SK-N-SH (cell line): ENCODE data around the gene PLEKHD1. TPM values are rescaled to one million over a fixed set of nuclear protein-coding genes. Genes with fewer than 3 reads are reported as not detected.

ENCODE experiments used
- CTCF ChIA-PET: fragments of 300-600, 350-600 bp; formaldehyde crosslinking; extraction: SDS; loops from one replicate; lab custom pipeline; 2021; lab: Yijun Ruan, JAX
- POLR2A ChIA-PET: fragments of 350-600 bp; sonication (Branson Sonifier 250); formaldehyde crosslinking; extraction: SDS; loops from one replicate; lab custom pipeline; 2020; ENCODE audit warnings: antibody characterized with exemption, inconsistent platforms; lab: Yijun Ruan, JAX
- DNase-seq: peaks from one replicate; pipeline ENCODE4 v3.0.0; 2012
- H2AFZ ChIP-seq: fragments of 200-600 bp; sonication (generic); 2 replicates; pipeline ENCODE4 v1.8.1; 2016; ENCODE audit warnings: antibody characterized with exemption, mild to moderate bottlenecking, low read depth
- H3F3A ChIP-seq: fragments of 200-600 bp; sonication (generic); replicated peaks from 2 replicates; pipeline ENCODE3; 2016; ENCODE audit warnings: antibody characterized with exemption, mild to moderate bottlenecking; ENCODE audit not compliant: insufficient read depth
- H3K27ac ChIP-seq, 2 experiments: fragments of 200-500 bp in 1 of 2; fragments of 200-600 bp in 1 of 2; sonication (Bioruptor generic) in 1 of 2; sonication (generic), shearing (Covaris generic) in 1 of 2; 2 replicates each; pipeline versions ENCODE4 v1.5.1 to v1.6.1; 2014 to 2016; ENCODE audit warnings: low read depth in 2 of 2, inconsistent platforms in 1 of 2, low read length in 1 of 2, mild to moderate bottlenecking in 1 of 2, mixed read lengths in 1 of 2
- H3K27me3 ChIP-seq: fragments of 200-600 bp; sonication (generic), shearing (Covaris generic); 2 replicates; pipeline ENCODE4 v1.6.1; 2016; ENCODE audit warnings: mixed run types; ENCODE audit not compliant: insufficient read depth
- H3K36me3 ChIP-seq, 2 experiments: fragments of 200-500 bp in 1 of 2; fragments of 200-600 bp in 1 of 2; sonication (Bioruptor generic) in 1 of 2; sonication (generic) in 1 of 2; replicated peaks in 1 of 2; 2 replicates each; pipeline versions ENCODE3 to v1.5.1; 2014 to 2016; ENCODE audit warnings: low read length in 1 of 2, mild to moderate bottlenecking in 1 of 2; ENCODE audit not compliant: insufficient read depth in 2 of 2, control insufficient read depth in 1 of 2
- H3K4me1 ChIP-seq, 2 experiments: fragments of 200-500 bp in 1 of 2; fragments of 200-600 bp in 1 of 2; sonication (Bioruptor generic) in 1 of 2; sonication (generic), shearing (Covaris generic) in 1 of 2; 2 replicates each; pipeline versions ENCODE4 v1.5.1 to v1.6.1; 2014 to 2016; ENCODE audit warnings: low read depth in 1 of 2, low read length in 1 of 2, mixed run types in 1 of 2; ENCODE audit not compliant: insufficient read depth in 2 of 2, control insufficient read depth in 1 of 2
- H3K4me2 ChIP-seq: fragments of 200-600 bp; sonication (generic), shearing (Covaris generic); 2 replicates; pipeline ENCODE4 v1.6.1; 2017; ENCODE audit warnings: mixed run types
- H3K4me3 ChIP-seq, 2 experiments: fragments of 200-500 bp in 1 of 2; fragments of 200-600 bp in 1 of 2; sonication (Bioruptor generic) in 1 of 2; sonication (generic), shearing (Covaris generic) in 1 of 2; 2 replicates each; pipeline versions ENCODE4 v1.5.1 to v1.8.1; 2014 to 2016; ENCODE audit warnings: low read depth in 2 of 2, inconsistent platforms in 1 of 2, low read length in 1 of 2, mild to moderate bottlenecking in 1 of 2, mixed read lengths in 1 of 2, moderate library complexity in 1 of 2
- H3K79me2 ChIP-seq: fragments of 200-600 bp; sonication (generic); 2 replicates; pipeline ENCODE4 v1.8.1; 2017; ENCODE audit warnings: mild to moderate bottlenecking; ENCODE audit not compliant: insufficient read depth
- H3K9ac ChIP-seq: fragments of 200-600 bp; sonication (generic); 2 replicates; pipeline ENCODE4 v1.6.1; 2017; ENCODE audit warnings: mixed run types
- H3K9me2 ChIP-seq: fragments of 200-600 bp; sonication (generic); 2 replicates; pipeline ENCODE4 v1.6.1; 2017; ENCODE audit warnings: mixed run types
- H3K9me3 ChIP-seq: fragments of 200-600 bp; sonication (generic); 2 replicates; pipeline ENCODE4 v1.6.1; 2017; ENCODE audit warnings: mixed run types, mild to moderate bottlenecking, moderate library complexity
- H4K20me1 ChIP-seq: fragments of 200-600 bp; sonication (generic); 2 replicates; pipeline ENCODE4 v1.6.1; 2017; ENCODE audit warnings: mild to moderate bottlenecking, mixed run types; ENCODE audit not compliant: insufficient read depth
- ELF1 ChIP-seq: IDR thresholded peaks from 2 replicates; pipeline ENCODE4 v1.4.0; 2012
- EP300 ChIP-seq, 2 experiments: IDR thresholded peaks; 2 replicates each; pipeline versions ENCODE4 v1.4.0 to v1.6.1; 2012; ENCODE audit warnings: borderline replicate concordance in 1 of 2, low read depth in 1 of 2, low read length in 1 of 2
- GATA2 ChIP-seq: sonication (generic); formaldehyde crosslinking; IDR thresholded peaks from 2 replicates; pipeline ENCODE4 v1.5.0; 2020; ENCODE audit warnings: mild to moderate bottlenecking, missing genetic modification reagents
- MXI1 ChIP-seq: IDR thresholded peaks from 2 replicates; pipeline ENCODE4 v1.6.1; 2012; ENCODE audit warnings: mild to moderate bottlenecking, low read depth, low read length, improper control_type of control experiment
- NFIC ChIP-seq: IDR thresholded peaks from 2 replicates; pipeline ENCODE4 v1.4.0; 2012; ENCODE audit warnings: borderline replicate concordance
- POLR2AphosphoS5 ChIP-seq: IDR thresholded peaks from 2 replicates; pipeline ENCODE4 v1.6.1; 2012; ENCODE audit warnings: low read depth, low read length
- RAD21 ChIP-seq: IDR thresholded peaks from 2 replicates; pipeline ENCODE4 v1.6.1; 2012; ENCODE audit warnings: mild to moderate bottlenecking, low read length
- RFX5 ChIP-seq: IDR thresholded peaks from 2 replicates; pipeline ENCODE4 v1.6.1; 2012; ENCODE audit warnings: mild to moderate bottlenecking, improper control_type of control experiment, low read length
- SIN3A ChIP-seq: IDR thresholded peaks from 2 replicates; pipeline ENCODE4 v1.6.1; 2012; ENCODE audit warnings: low read depth, mild to moderate bottlenecking, low read length, moderate library complexity, borderline replicate concordance
- TCF12 ChIP-seq: IDR thresholded peaks from 2 replicates; pipeline ENCODE4 v1.4.0; 2012
- TEAD4 ChIP-seq: IDR thresholded peaks from 2 replicates; pipeline ENCODE4 v1.4.0; 2012; ENCODE audit warnings: mild to moderate bottlenecking, borderline replicate concordance; ENCODE audit not compliant: insufficient read depth
- YY1 ChIP-seq: IDR thresholded peaks from 2 replicates; pipeline ENCODE4 v1.4.0; 2012; ENCODE audit warnings: low read depth, mild to moderate bottlenecking
- WGBS: methylation state at CpG from one replicate; pipeline ENCODE4 v1.1.6; 2017; ENCODE audit warnings: low lambda C conversion rate; 5-methylcytosine and 5-hydroxymethylcytosine counted together
- polyA plus RNA-seq, 3 experiments: library from polyadenylated mRNA; depleted of rRNA; stranded (reverse); fragments of >200 nt; gene quantifications; 2 replicates each; pipeline ENCODE4 v1.2.3, GENCODE V29; 2012
- TF ChIP-seq, protein P1 (sequence below): fragments of 150-350 bp; IDR thresholded peaks from 2 replicates; pipeline ENCODE4 v1.6.1; 2016; ENCODE audit warnings: mild to moderate bottlenecking, low read depth, low read length
- TF ChIP-seq, protein P2 (sequence below): fragments of 200-600 bp; sonication (generic); IDR thresholded peaks from 2 replicates; pipeline ENCODE4 v1.6.1; 2017; ENCODE audit warnings: antibody characterized with exemption, mild to moderate bottlenecking, moderate library complexity

PLEKHD1 gene
- polyA plus RNA-seq, 1 of the 3 experiments (the other 2 are of a cell fraction) = 0.05 TPM

DNA sequence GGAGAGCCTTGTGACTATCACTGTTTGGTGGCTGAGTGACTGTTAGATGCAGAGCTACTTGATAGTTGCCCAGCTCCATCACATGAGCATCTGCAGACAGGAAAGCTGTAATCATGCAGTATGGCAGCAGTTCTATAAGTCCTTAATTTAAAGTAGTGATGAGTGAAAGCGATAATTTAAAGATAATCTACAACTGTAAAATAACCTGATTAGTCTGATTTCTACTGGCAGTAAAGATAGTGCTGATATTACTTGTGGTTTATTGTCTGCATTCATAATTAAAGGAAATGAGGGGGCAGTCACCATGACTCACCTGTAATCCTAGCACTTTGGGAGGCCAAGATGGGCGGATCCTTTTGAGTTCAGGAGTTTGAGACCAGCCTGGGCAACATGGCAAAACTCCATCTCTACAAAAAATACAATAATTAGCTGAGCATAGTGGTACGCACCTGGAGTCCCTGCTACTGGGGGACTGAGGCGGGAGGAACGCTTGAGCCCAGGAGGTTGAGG lies 41.2 kb upstream of the PLEKHD1 start:
- Histone ChIP-seq H3K9me3 (no peaks in the 10 kb centered on the region), H2AFZ (no peak overlapping the region), H3F3A (no peaks in the 10 kb centered on the region), H3K79me2 (peaks cover 16% of the 10 kb centered on the region; the same call in 1 of the 2 replicates), H3K27ac (no peak overlapping the region), H3K36me3 (peaks cover 14 to 21% of the 10 kb centered on the region in 2 experiments), H3K27me3 (no peaks in the 10 kb centered on the region), H3K9ac (no peak overlapping the region), H3K4me2 (no peak overlapping the region), H3K9me2 (no peaks in the 10 kb centered on the region), H4K20me1 (peaks cover 3% of the 10 kb centered on the region; the same call in 1 of the 2 replicates), H3K4me3 (no peak overlapping the region), H3K4me1 (peaks cover 0 to 5% of the 10 kb centered on the region in 2 experiments; a peak in 2 of 4 replicates)
- 99% methylated on average over 5 of the region's 5 CpGs for WGBS
- ChIA-PET CTCF (interaction anchor here (1.0 to 2.0 kb wide), 2 partner anchors 17 to 184 kb away, joined by 3 to 8 read pairs; no protein-coding TSS in a partner anchor), POLR2A (interaction anchor here (0.9 kb wide), 1 partner anchor 45 kb away, joined by 3 read pairs; the partner anchor contains the start of genes ERH and SLC39A9)
- TF ChIP-seq SIN3A (no peak), MXI1 (no peak), TEAD4 (no peak), TCF12 (no peak), ELF1 (no peak), EP300 (IDR thresholded peaks at IDR 0.05; ENCODE audit: borderline replicate concordance in 1 of 2, low read depth in 1 of 2, low read length in 1 of 2) (no peak), NFIC (no peak), POLR2AphosphoS5 (no peak)
- TF ChIP-seq, protein P1, sequence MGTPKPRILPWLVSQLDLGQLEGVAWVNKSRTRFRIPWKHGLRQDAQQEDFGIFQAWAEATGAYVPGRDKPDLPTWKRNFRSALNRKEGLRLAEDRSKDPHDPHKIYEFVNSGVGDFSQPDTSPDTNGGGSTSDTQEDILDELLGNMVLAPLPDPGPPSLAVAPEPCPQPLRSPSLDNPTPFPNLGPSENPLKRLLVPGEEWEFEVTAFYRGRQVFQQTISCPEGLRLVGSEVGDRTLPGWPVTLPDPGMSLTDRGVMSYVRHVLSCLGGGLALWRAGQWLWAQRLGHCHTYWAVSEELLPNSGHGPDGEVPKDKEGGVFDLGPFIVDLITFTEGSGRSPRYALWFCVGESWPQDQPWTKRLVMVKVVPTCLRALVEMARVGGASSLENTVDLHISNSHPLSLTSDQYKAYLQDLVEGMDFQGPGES = no peak
- DNase-seq = no peak

DNA sequence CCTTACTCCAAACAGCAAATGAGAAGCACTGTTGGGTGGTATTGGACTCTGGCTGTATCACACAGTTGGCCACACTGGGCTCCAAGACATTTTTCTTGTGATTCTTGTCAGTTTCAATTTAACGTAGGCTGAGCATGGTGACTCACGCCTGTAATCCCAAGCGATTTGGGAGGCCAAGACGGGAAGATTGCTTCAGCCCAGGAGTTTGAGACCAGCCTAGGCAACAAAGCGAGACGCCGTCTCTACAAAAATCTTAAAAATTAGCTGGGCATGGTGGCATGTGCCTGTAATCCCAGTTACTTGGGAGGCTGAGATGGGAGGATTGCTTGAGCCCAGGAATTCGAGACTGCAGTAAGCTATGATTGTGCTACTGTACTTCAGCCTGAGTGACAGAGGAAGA lies 35.3 kb upstream of the PLEKHD1 start:
- H3K27ac ChIP-seq = no peak overlapping the region
- POLR2A ChIA-PET = no interaction called here
- no peaks in the 10 kb centered on the region for H3K4me1 ChIP-seq
- no peaks in the 10 kb centered on the region for H3K9me3 ChIP-seq
- DNase-seq = no peak
- no peak overlapping the region for H3K9ac ChIP-seq
- peaks cover 5 to 9% of the 10 kb centered on the region in 2 experiments for H3K36me3 ChIP-seq
- no peaks in the 10 kb centered on the region for H3K9me2 ChIP-seq
- 95% methylated on average over 8 of the region's 8 CpGs for WGBS
- H3K79me2 ChIP-seq = peaks cover 13% of the 10 kb centered on the region; the same call in 1 of the 2 replicates
- no peaks in the 10 kb centered on the region for H3F3A ChIP-seq
- no peak overlapping the region for H3K4me3 ChIP-seq
- no peak overlapping the region for H3K4me2 ChIP-seq
- H4K20me1 ChIP-seq = no peaks in the 10 kb centered on the region
- no peaks in the 10 kb centered on the region for H3K27me3 ChIP-seq
- no peak overlapping the region for H2AFZ ChIP-seq
- CTCF ChIA-PET = interaction anchor here (0.9 to 1.7 kb wide), 3 partner anchors 11 to 306 kb away, joined by 3 to 9 read pairs (median 3); no protein-coding TSS in a partner anchor
- TF ChIP-seq GATA2 (CRISPR knock-in tag) (no peak), RAD21 (no peak), TEAD4 (no peak), YY1 (no peak), MXI1 (no peak), NFIC (no peak), ELF1 (no peak), EP300 (IDR thresholded peaks at IDR 0.05; ENCODE audit: borderline replicate concordance in 1 of 2, low read depth in 1 of 2, low read length in 1 of 2) (no peak), RFX5 (no peak), TCF12 (no peak), SIN3A (no peak)
- TF ChIP-seq, protein P2, sequence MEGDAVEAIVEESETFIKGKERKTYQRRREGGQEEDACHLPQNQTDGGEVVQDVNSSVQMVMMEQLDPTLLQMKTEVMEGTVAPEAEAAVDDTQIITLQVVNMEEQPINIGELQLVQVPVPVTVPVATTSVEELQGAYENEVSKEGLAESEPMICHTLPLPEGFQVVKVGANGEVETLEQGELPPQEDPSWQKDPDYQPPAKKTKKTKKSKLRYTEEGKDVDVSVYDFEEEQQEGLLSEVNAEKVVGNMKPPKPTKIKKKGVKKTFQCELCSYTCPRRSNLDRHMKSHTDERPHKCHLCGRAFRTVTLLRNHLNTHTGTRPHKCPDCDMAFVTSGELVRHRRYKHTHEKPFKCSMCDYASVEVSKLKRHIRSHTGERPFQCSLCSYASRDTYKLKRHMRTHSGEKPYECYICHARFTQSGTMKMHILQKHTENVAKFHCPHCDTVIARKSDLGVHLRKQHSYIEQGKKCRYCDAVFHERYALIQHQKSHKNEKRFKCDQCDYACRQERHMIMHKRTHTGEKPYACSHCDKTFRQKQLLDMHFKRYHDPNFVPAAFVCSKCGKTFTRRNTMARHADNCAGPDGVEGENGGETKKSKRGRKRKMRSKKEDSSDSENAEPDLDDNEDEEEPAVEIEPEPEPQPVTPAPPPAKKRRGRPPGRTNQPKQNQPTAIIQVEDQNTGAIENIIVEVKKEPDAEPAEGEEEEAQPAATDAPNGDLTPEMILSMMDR = no peak
